Calu3 (cell line): ENCODE measurements around the gene KCTD13. TPM values are rescaled to one million over a fixed set of nuclear protein-coding genes. Genes with fewer than 3 reads are reported as not detected.

ENCODE experiments used
- Bru-seq: library from RNA; stranded (reverse); fragments of 400-500 nt; gene quantifications from one replicate; lab custom pipeline; 2021; lab: Mats Ljungman, UMichigan
- BruChase-seq, 2 experiments: library from RNA; stranded (reverse); fragments of 400-500 nt; gene quantifications; one replicate each; lab custom pipeline; 2021; lab: Mats Ljungman, UMichigan
- BruUV-seq: library from RNA; stranded (reverse); fragments of 400-500 nt; replicated peaks from 2 replicates; lab custom pipeline; 2021; lab: Mats Ljungman, UMichigan
- CTCF ChIA-PET: fragments of 300-600 bp; sonication (Branson Sonifier 250); formaldehyde crosslinking; loops from one replicate; lab custom pipeline; 2022; ENCODE audit warnings: antibody characterized with exemption; lab: Charles Lee
- DNase-seq: peaks from one replicate; pipeline ENCODE4 v3.0.0; 2022
- H3K27ac Mint-ChIP-seq: one replicate; pipeline ENCODE4 v1.8.0; 2022; ENCODE audit warnings: mixed read lengths; ENCODE audit not compliant: unreplicated experiment
- H3K27me3 Mint-ChIP-seq: one replicate; pipeline ENCODE4 v1.8.0; 2022; ENCODE audit warnings: mixed read lengths; ENCODE audit not compliant: unreplicated experiment
- H3K36me3 Mint-ChIP-seq: one replicate; pipeline ENCODE4 v1.8.0; 2022; ENCODE audit warnings: mild to moderate bottlenecking, moderate library complexity, mixed read lengths; ENCODE audit not compliant: insufficient read depth, unreplicated experiment
- H3K4me1 Mint-ChIP-seq: one replicate; pipeline ENCODE4 v1.8.0; 2022; ENCODE audit warnings: mild to moderate bottlenecking, low read depth, mixed read lengths; ENCODE audit not compliant: unreplicated experiment
- H3K4me3 Mint-ChIP-seq: one replicate; pipeline ENCODE4 v1.8.0; 2022; ENCODE audit warnings: mild to moderate bottlenecking, low read depth, moderate library complexity, mixed read lengths; ENCODE audit not compliant: unreplicated experiment
- H3K9me3 Mint-ChIP-seq: one replicate; pipeline ENCODE4 v1.8.0; 2022; ENCODE audit warnings: low read depth, mixed read lengths; ENCODE audit not compliant: unreplicated experiment
- CTCF ChIP-seq: fragments of 200-600 bp; IDR thresholded peaks from one replicate; pipeline ENCODE4 v1.8.0; 2022; ENCODE audit warnings: antibody characterized with exemption; ENCODE audit not compliant: unreplicated experiment
- intact Hi-C: fragments of 100-400 bp; cut with micrococcal nuclease; formaldehyde crosslinking; loops from one replicate; pipeline ENCODE4 v1.10.0; 2022; ENCODE audit not compliant: unreplicated experiment
- long read RNA-seq: library from polyadenylated mRNA; stranded (forward); transcript quantifications from one replicate; pipeline ENCODE4 v2.0.0, GENCODE V29; 2022
- total RNA-seq: library from RNA; stranded (reverse); gene quantifications from 2 replicates; pipeline ENCODE4 v1.2.3, GENCODE V29; 2022

Gene KCTD13
- total RNA-seq (52.8 and 55.8 TPM in 2 replicates), Bru-seq, nascent RNA (percentile 87 among the genes with signal in this experiment), BruChase-seq, experiment 1, labeled RNA remaining after a 6-hour chase (percentile 92 among the genes with signal in this experiment), BruChase-seq, experiment 2, labeled RNA remaining after a 2-hour chase (percentile 97 among the genes with signal in this experiment)
- long read RNA-seq, full-length matches to known transcripts = 33 of 47 reads
- long read RNA-seq, partial matches to known transcripts = 0 of 47 reads
- long read RNA-seq, other reads (novel, unspliced or antisense) = 14 of 47 reads

GRCh38 chr16:29925781-29926710, at the start of gene KCTD13:
Gene KCTD13 (minus strand): TSS chr16:29926226. CDS start chr16:29926033, 193 bp downstream.
- no peaks in the 10 kb centered on the region for H3K9me3 Mint-ChIP-seq
- no peak for TF ChIP-seq CTCF
- no peaks in the 10 kb centered on the region for H3K27me3 Mint-ChIP-seq
- H3K4me3 Mint-ChIP-seq = peak within 1 kb of the TSS; percentile 89
- DNase-seq = peak; percentile 94
- H3K4me1 Mint-ChIP-seq = peaks cover 29% of the 10 kb centered on the region
- H3K27ac Mint-ChIP-seq = peak within 1 kb of the TSS; percentile 74
- BruUV-seq = no TSS peak
- CTCF ChIA-PET = interaction anchor here (0.6 to 1.8 kb wide), 11 partner anchors 9 to 1080 kb away, joined by 3 to 9 read pairs (median 5); partner anchors contain the start of genes ASPHD1, HIRIP3, SEZ6L2 and TMEM219
- H3K36me3 Mint-ChIP-seq = peaks cover 44% of the 10 kb centered on the region
- intact Hi-C loops = loop anchor here (10.0 kb wide), 1 partner anchor 49 kb away; the partner anchor contains the start of gene TAOK2

- Mint-ChIP-seq H3K9me3 (no peaks in the 10 kb centered on the region), H3K4me1 (peaks cover 26% of the 10 kb centered on the region), H3K4me3 (peak overlapping the region; percentile 85), H3K36me3 (peaks cover 59% of the 10 kb centered on the region), H3K27me3 (no peaks in the 10 kb centered on the region), H3K27ac (peak overlapping the region; percentile 89)
- no peak for DNase-seq
- no peak for TF ChIP-seq CTCF
- intact Hi-C loops = loop anchor here (10.0 kb wide), 1 partner anchor 50 kb away; the partner anchor contains the start of gene KCTD13
- BruUV-seq = TSS peak; percentile 39
- CTCF ChIA-PET = interaction anchor here (0.6 to 1.9 kb wide), 4 partner anchors 9 to 248 kb away, joined by 3 to 6 read pairs (median 4); no protein-coding TSS in a partner anchor
Measured at GRCh38 chr16:29975134-29975538, 49.1 kb upstream of the KCTD13 start.

- H3K4me3 Mint-ChIP-seq = peak overlapping the region; percentile 85
- H3K27me3 Mint-ChIP-seq = no peaks in the 10 kb centered on the region
- BruUV-seq = TSS peak; percentile 66
- no peaks in the 10 kb centered on the region for H3K9me3 Mint-ChIP-seq
- H3K27ac Mint-ChIP-seq = peak overlapping the region; percentile 89
- CTCF ChIA-PET = interaction anchor here (0.6 to 1.4 kb wide), 3 partner anchors 31 to 248 kb away, joined by 6 to 10 read pairs (median 6); partner anchors contain the start of genes ASPHD1 and SEZ6L2
- intact Hi-C loops = loop anchor here (10.0 kb wide), 1 partner anchor 50 kb away; the partner anchor contains the start of gene KCTD13
- peaks cover 26% of the 10 kb centered on the region for H3K4me1 Mint-ChIP-seq
- DNase-seq = peak; percentile 32
- no peak for TF ChIP-seq CTCF
- peaks cover 60% of the 10 kb centered on the region for H3K36me3 Mint-ChIP-seq
Measured at GRCh38 chr16:29974291-29975133, 48.5 kb upstream of the KCTD13 start.
